NCI-H774 (cell line): ENCODE data around the gene BNC2.
A peak's percentile ranks its signal among the peaks of the same experiment; 100 is the strongest.

Source experiments
- DNase-seq: peaks from one replicate; lab custom pipeline; 2025; lab: John Stamatoyannopoulos, UW

Gene BNC2

DNA sequence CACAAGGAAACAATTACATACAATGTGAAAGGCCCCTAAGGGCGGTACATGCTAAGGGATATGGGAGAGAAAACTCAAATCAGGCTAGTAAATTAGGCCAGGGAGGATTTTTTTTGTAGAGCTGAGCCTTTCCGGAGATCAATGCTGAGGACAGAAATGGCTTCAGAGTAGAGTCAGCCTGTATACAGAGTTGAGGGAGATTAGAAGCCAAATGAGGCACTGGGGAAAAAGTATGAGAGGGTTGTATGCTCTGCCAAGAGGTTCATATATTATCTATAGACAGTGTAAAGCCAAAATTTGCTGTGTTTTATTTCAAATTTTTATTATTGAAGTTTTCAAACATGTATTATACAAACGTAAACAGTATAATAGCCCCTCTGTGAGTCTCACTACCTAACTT is 103.1 kb downstream of the BNC2 start:
- no peak for DNase-seq

DNA sequence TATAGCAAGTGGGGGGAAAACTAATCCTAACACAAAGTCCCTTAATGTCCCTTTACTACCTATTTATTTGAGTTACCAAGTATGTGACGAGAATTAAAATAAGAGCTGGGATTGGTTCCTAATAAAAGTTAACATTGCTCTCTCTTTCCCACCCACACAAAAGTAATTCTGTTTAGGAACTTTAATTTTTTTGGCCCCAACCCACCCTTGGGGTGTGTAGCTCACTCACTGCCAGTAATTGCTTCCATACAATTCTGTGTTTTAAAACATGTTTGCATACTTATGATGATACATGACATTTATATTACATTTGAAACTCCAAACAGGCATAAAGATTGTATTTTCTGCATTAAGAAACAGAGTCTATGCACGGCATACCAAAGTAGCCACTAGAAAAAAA is 106.5 kb downstream of the BNC2 start:
- no peak for DNase-seq

- no peak for DNase-seq
Measured at GRCh38 chr9:16755467-16756160, 114.9 kb downstream of the BNC2 start.

- no peak for DNase-seq
Measured at GRCh38 chr9:16754662-16755061, 115.8 kb downstream of the BNC2 start.

GRCh38 chr9:16753256-16753655 is 117.2 kb downstream of the BNC2 start:
- no peak for DNase-seq

DNA sequence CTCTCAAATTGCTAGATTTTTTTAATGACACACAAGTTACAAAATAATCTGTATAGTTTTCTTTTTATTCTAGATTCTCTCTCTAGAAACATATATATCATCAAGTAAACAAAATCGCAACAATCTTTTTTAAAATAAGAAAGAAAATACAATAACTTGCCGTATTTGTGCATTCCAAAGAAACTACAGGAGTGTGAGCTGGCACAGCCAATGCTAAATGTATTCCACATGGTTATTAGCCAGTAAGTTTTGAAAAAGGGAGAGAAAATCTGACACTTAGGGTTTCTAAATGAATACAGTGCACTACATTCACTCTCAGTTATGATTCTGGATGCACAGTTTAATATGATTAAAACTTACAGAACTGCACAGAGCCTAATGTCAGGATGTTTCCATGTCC is 117.9 kb downstream of the BNC2 start:
- no peak for DNase-seq

- no peak for DNase-seq
Measured at GRCh38 chr9:16750553-16750952, 119.9 kb downstream of the BNC2 start.

DNA sequence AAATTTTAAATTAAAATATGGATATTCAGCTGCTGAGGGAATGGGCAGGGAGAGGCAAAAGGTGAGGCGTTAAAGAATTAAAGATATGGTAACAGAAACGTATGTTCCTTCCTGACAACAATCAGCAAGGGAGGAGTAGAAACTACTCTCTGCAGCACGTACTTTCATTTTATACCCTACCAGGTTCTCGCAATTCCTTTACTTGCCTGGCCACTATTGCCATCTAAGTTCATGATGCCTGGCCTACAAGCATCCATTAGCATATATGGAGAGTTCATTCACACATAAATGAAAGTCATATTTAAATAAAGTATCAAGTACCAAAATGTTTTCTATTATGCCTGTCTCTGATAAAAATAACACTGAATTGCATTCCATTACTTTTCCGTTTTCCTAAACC is 125.1 kb downstream of the BNC2 start:
- no peak for DNase-seq

DNA sequence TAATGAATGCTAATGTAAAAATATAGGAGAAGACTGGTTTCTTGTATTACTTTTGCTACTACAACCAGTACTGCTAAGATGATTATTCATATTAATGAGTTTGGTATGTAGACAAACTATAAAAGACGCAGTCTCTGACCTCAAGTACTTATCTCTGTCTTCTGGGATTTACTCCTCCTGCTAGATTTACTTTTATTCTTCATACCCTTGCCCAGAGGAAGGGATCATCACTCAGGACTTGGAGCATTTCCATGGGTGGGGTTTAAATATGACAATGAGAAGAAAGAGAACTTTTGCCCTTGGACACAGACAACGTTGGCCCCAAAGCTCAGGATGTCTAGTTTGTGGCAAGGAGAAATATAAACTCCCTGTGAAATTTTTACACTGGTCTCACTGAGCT is 126.1 kb downstream of the BNC2 start:
- no peak for DNase-seq

DNA sequence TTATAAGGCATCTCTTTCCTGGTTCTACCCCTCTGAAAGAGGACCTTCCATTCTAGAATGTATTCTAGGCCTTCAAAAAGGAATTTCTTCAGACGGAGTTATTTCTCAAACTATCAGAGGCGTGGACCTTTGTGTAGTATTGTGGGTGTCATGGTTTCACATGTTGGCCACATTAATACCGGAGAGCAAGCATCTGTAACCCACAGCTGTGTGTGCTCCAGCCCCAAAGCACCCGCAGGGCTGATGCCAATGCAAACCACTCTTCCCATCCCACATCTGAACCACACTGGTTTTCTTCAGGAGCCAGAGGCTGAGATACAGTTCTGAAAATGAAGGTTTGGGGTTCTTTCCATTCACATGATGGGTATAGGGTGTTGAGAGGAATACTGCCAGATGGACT is 127.1 kb downstream of the BNC2 start:
- DNase-seq, result no peak

- no peak for DNase-seq
Measured at GRCh38 chr9:16735001-16735400, 135.5 kb downstream of the BNC2 start.

DNA sequence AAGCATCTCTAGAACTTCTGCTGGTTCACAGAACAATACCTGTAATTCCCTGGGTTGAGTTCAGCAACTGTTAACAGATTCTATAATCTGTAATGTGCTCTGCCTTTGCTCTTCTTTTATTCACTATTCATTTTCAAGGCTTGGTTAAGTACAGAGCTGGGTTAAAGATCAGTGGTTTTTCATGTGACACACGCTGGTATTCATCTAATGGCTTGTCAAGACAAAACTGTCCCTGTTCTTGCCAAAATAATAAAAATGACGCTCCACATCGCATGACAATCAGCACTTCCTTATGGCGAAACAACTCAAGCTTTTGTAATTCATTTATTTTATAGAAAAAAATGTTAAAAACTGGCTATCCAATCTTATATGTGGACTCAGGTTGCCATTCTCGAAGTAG is 137.9 kb downstream of the BNC2 start:
- no peak for DNase-seq

DNA sequence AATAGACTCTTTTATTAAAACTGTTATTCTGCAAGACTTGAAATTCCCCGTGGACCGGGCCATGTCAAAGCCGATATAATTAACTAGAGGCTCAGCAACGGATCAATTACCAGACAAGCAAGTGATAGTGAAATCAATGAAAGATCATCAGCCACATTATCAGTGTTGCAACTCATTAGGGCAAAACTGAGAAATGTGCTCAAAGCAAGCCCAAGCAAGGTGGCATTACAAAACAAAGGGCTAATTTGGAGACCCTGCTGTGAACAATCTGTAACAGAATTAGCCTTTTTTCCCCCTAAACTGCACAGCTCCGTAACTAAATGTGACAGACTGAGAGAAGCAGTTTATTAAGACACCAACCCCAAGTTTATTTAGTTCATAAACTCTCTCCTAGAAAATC is 140.3 kb downstream of the BNC2 start:
- DNase-seq, result no peak

GRCh38 chr9:16729651-16730050 is 140.8 kb downstream of the BNC2 start:
- DNase-seq, result peak; percentile 58

DNA sequence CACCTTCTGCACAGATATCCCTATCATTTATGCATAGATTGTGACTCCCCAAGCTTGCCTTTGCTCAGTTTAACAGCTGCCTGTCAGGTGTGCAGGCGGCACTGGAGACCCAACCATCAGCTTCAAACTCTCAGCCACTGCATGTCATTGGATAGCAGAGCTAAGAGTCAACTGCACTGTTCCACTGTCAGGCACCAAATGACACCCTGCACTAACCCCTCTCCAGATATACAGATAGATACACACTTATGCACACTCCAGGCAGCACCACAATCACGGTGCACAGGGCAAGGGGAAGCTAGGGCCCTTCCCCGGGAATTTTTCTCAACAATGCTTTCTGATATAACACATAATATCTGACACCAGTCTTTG is 142.3 kb downstream of the BNC2 start:
- no peak for DNase-seq

- DNase-seq, result no peak
Measured at GRCh38 chr9:16727452-16728136, 142.9 kb downstream of the BNC2 start.

- no peak for DNase-seq
Measured at GRCh38 chr9:16726718-16727451, 143.6 kb downstream of the BNC2 start.

DNA sequence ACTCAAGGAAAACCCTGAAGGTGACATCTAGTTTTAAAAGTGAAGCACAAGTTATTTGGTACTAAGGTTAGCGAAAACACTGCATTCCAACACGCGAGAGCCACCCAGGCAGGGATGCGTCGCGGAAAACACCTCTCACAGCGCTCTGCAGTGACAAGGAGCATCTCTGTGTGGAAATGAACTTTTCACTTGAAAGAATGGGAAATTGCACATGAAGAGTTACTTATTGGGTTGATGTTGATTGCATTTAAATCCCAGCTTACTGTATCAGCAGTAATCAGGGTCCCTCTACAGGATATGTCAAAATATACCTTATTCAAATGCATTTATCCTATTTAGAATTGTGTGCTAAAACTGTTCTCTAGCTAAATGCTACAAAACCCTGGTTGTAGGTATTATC is 144.4 kb downstream of the BNC2 start:
- DNase-seq, result no peak

DNA sequence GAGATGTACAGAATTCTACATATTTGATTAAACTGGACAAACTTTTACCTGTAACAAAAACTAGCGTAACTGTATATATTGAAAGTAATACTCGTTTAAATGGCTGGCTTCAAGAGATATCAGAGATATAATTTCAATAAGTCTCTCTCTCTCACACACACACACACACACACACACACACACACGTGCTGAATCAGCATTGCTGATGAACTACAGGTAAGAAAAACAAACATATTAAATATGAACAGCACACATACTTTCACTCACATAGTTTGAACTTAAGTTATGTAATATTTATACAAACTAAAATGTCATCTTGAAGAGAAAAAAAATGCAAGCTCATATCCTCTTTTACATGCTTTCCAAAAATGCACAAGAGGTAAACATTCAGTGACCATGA is 145.4 kb downstream of the BNC2 start:
- no peak for DNase-seq

DNA sequence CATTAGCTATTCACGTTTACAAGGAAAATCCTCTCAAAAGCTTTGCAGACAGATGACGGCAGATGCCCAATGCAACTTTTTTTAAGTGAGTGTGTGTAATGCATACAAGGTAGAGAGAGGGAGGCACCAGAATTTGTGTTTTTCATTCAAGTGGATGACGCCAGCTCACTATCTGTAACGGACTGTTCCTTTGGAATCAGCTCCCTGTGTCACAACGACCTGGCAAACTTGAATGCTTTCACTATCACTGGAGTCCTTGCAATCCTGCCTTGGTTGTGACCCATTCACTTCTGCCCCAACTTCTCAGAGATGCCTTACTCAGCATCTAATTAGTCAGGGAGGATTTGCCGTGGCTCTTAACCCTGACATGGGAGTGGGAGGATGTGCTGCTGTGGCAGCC is 148.5 kb downstream of the BNC2 start:
- DNase-seq, result no peak

DNA sequence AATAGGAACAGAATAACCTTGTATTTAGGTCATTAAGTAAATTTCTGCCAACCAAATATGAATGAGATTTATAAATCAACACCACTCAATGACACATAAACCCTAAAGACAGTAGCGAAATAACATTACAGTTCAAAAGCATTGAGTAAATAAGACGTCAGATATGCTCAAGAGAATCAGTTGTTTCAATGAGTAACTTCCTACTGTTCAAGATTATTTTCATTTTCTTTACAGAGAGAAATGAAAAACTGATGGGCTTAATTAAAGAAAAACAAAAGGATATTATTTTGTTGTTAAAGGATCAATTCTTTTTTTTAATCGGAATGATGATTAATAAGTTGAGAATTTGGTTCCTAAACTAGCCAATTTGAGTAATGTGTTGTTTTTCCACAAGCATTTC is 150.1 kb downstream of the BNC2 start:
- DNase-seq, result no peak

GRCh38 chr9:16719921-16720320 is 150.5 kb downstream of the BNC2 start:
- DNase-seq, result no peak

DNA sequence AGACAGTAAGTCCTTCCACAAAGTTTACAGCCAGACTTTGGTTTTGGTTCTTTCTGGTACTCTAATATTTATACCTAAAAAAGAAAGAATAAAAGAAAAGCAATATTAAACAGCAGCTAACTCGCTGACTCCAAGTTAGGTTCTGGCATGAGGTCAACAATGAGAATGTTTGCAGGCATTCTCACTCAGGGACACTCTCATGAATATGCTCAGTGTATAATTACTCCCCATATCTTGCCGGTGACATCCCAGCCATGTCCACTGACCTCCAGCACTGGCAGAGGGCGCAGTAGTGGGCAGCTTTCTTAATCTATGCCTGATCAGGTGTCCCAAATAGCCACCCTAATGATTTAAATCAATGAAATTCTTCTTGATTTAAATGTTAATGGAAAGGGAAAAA is 151.5 kb downstream of the BNC2 start:
- no peak for DNase-seq
